Middle frontal gyrus (tissue), 1 donor: Measurements from ENCODE around the gene ADRB2.

Source experiments
- DNase-seq: peaks from one replicate; pipeline ENCODE4 v3.0.0-alpha.2; 2015; ENCODE audit warnings: low spot score; ENCODE audit errors: extremely low spot score

The ADRB2 gene

GRCh38 chr5:148831590-148832565 is 5.5 kb downstream of the ADRB2 start:
- no peak for DNase-seq

DNA sequence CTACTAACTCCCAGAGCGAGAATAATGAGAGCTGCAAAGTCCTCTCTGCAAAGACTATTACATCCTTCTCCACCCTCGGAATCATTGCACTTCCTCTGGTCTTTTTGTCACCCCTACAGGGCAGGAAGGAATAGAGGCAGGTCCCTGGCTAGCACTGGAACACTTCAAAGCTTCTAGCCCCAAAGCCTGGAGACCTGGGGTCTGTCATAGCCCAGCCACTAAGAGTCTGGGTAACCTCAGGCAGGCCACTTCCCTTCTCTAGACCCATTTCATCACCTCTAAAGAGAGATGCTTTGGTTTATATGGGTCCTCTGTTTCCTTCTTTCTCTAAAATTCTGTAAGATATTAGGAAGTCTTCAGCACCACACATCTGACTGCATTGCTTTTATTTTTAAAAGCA is 6.7 kb downstream of the ADRB2 start:
- no peak for DNase-seq

- no peak for DNase-seq
Measured at GRCh38 chr5:148833925-148834324, 7.5 kb downstream of the ADRB2 start.

- no peak for DNase-seq
Measured at GRCh38 chr5:148834689-148835088, 8.3 kb downstream of the ADRB2 start.

GRCh38 chr5:148836272-148837250 is 10.2 kb downstream of the ADRB2 start:
- no peak for DNase-seq

DNA sequence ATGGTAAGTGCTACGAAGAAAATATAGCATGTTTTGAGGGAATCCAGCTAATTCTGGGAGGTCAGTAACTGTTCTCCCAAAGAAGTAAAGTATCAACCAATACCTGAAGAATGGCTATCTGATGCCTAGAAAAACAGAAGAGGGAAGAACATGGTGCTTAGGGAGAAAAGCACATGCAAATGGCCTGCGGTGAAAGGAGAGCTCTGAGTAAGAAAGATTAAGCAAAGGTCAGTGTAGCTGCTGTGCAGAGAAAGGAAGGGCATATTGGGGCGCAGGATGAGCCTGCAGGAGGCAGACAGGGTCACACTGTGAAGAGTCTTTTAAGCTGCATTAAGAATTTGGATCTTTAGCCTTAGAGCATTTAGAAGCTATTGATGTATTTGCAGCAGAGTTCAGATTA is 11.0 kb downstream of the ADRB2 start:
- no peak for DNase-seq

DNA sequence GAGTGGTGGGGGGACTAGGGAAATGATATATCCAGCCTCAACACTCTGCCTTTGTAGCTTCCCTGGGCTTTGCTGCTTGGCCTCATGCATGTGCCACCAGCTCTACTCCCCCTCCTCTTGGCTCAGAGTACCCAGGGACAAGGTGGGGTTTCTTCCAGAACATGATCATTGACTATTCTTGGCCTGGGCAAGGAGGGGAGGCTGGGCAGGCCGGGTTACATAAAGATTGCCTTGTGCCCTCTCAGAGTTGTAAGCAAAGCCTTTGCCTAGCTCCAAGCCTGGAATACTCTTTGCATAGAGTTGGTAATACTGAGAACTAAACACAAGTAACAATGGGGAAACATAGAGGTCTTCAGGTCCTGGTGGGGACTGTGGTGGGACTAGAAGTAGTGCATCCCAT is 11.9 kb downstream of the ADRB2 start:
- DNase-seq: no peak

DNA sequence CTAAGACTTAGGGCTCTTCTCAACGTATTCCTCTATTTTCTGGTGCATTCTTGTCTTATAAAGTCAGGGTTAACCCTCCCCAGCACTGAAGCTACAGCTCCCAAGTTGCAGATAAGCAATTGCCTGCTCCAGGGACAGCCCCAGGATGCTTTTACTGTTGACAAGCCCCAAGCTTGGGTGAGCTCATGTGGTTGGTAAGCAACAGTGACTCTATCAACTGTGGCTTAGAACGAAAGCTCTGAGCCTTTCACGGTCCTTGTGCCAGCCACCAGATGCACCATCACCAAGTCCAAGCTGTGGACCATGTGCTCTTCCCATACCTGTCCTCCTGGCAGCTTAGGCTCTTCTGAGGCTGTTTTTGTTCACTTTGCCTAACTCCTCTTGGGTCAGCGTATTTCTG is 13.5 kb downstream of the ADRB2 start:
- DNase-seq: no peak

DNA sequence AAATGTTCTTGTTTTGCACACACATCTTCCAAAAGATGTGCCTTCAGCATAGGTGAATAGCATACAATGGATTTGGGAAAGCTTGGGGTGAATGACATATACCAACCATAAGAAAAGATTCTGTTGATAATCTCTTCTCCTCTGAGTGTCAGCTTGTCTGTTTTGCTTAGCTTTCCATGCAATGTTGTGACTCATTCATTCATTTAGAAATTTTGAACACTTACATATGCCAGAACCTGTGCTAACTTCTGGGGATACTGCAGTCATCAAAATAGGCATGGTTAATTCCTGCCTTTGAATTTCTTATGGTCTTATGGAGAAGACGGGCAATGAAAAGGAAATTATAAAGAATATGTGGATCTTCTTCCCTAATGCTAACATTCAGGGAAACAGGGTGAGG is 14.1 kb downstream of the ADRB2 start:
- no peak for DNase-seq

DNA sequence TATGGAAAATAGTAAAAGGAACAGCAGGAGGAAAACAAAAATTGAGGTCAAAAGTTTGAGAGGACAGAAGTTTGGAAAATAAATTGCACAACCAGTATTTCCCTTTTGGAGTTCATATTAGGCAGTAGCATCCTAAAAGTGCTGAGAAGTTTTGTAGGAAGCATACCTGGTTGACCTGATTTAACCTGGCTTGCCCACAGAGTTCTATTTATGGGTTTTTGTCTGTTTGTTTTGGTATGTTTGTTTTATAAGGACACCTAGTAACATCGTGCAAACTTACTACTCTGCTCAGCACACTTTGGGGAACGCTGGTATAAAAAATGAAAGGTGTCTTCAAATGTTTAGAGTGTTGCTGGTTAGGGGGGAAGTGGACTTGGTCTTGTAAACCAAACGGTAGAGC is 15.1 kb downstream of the ADRB2 start:
- DNase-seq: no peak

DNA sequence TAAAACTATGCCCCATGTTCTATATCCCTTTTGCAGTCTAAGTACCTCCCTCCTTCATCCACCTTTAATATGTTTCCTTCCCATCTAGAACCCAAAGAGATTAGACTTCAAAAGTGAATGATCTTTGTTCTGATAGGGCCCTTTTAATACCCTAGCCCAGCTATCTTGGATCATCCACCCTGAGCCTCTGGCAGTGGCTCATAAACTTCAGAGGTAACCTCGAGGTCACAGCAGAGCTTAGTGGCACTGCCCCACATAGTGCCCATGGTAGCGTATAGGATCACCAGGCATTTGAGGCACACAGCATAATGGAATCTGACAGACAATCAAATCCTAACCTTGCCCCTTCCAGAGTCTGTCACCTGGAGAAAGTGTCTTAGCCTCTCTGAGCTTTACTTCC is 15.8 kb downstream of the ADRB2 start:
- no peak for DNase-seq

DNA sequence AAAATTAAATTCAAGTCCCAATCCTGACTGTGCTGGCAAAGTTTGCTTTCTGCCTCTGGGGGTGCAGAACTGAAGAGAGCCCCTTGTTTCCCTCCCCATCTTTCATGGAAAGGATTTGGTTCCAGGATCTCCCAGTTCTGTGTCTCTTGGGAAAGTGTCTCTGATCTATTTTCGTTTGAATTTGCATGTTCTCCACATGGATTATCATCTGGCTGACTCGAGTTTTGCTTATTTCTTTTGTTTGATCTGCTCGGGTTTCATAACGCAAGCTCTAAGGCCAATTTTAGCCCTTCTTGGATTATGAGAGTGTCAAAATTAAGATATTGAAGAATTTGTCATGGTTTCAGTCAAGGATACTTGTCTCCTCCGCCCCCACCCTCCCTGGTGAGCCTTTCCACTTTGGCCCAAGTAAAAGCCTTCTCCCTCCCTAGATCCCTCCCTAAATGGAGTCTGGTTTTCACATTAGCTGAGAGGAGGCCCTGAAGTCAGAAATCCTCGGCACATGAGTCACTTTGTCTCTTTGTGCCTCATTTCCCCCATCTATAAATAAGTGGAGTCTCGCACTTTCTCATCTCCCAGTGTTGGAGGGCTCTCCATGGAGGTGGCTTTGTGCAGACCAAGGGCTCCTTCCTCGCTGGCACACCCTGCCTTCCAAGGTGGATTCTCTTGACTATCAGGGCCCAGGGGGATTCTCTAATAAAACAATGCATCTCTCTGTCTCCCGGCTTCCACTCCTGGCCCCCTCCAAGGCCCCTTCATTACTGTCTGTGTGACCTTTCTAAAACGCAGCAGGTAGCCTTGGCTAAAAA is 17.3 kb downstream of the ADRB2 start:
- DNase-seq: no peak

DNA sequence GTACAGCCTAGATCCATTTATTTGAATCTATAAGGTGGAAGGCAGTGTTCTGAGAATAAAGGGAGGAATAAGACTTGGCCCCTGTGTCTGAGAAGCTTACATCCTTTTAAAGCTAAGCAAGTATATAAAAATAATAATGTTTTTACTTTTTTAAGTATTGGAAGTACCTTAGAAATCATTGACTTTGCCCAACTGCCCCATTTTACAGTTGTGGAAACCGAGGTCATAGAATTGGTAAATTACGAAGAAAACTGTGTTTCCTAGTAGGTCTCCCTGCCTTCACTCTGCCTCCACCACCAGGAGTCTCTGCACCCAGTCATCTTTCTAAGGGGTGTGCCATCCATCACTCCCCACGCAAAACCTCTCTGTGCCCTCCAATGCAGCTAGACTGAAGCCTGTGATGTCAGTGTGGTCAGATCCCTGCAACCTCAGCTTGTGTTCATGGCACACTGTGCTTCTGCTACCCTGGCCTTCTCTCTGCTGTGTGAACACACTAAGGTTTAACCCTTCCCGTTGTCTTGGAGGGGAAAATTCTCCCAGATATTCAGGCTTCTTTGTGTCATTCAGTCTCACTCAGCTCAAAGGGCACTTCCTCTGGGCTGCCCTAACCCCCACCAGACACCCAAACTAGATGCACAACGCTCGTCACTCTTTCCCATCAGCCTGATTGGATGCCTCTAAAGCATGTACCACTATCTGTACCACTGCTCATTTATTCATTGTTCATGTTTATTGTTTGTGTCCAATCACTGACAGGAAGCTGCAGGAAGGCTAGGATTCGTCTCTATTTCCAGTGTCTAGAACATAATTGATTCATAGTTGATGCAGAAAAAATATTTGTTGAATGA is 18.2 kb downstream of the ADRB2 start:
- no peak for DNase-seq

GRCh38 chr5:148846930-148847329 is 20.5 kb downstream of the ADRB2 start:
- no peak for DNase-seq

GRCh38 chr5:148847456-148847855 is 21.0 kb downstream of the ADRB2 start:
- no peak for DNase-seq

DNA sequence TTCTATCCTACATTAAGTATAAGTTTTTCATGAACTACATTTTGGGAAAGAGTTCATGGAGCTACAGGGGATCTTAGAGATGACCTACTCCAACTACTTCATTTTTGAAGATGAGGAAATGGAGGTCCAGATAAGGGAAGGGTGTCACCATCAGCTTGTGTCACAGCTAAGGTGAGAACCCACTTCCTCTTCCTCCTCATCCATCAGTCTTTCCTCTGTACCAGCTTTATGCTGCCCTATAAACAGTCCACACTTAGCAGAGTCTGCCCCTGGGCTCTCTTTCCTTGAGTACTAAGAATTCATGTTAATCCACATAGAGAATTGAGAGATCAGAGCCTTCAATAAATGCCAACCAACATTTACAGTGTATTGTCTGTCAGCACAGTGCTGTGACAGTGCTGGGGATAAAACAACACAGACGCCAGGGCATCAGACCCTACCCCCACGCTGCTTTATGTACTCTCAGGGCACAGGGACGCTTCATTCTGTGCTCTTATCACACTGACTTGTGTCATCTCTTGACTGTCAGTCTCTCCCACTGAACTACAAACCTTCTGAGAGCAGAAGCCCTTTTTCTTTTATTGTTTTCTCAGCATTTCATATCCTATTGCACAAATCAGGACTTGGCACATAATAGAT is 22.1 kb downstream of the ADRB2 start:
- no peak for DNase-seq

- DNase-seq: no peak
Measured at GRCh38 chr5:148849461-148849860, 23.1 kb downstream of the ADRB2 start.

DNA sequence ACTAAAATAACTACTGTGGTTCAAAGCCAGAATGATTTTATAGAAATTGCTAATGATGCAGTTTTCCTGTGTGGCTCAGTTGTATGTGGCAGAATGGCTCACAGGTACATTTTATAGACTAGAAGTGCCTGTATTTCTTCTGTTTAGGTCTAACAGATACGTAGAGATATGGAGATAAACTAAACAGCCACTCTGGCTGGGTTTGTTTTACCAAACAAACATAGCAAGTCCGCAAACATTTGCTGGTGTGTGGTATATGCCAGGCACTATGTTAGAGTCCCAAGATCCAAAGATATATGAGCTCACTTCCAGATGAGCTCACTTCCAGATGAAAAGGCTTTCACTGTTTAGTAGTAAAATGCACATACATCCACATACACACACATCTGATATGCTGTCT is 24.4 kb downstream of the ADRB2 start:
- DNase-seq: no peak

- no peak for DNase-seq
Measured at GRCh38 chr5:148853868-148854267, 27.5 kb downstream of the ADRB2 start.
